Lower leg skin (tissue), 4 donors: ENCODE data around the gene ERGIC1. TPM values are rescaled to one million over a fixed set of nuclear protein-coding genes. Genes with fewer than 3 reads are reported as not detected.
A peak's percentile ranks its signal among the peaks of the same experiment; 100 is the strongest.

Experiments used
- DNase-seq, 2 donors: peaks; one replicate each; pipeline ENCODE4 v3.0.0-alpha.2; 2019; ENCODE audit warnings: low spot score in 2 of 2
- H3K4me3 ChIP-seq: fragments of 200-600 bp; sonication (generic); 2 replicates; pipeline ENCODE4 v1.5.1; 2017; ENCODE audit warnings: mild to moderate bottlenecking, low read depth; ENCODE audit not compliant: poor library complexity, severe bottlenecking
- CTCF ChIP-seq, 3 donors: fragments of 450-650 bp; IDR thresholded peaks; one replicate each; pipeline ENCODE4 v1.5.1; 2016; ENCODE audit warnings: antibody characterized with exemption in 3 of 3, mild to moderate bottlenecking in 3 of 3, moderate library complexity in 2 of 3
- POLR2A ChIP-seq, 2 donors: fragments of 450-650 bp; IDR thresholded peaks; one replicate each; pipeline ENCODE4 v1.6.1; 2016 to 2017; ENCODE audit warnings: antibody characterized with exemption in 2 of 2, mild to moderate bottlenecking in 1 of 2, moderate library complexity in 1 of 2
- WGBS, 2 donors: methylation state at CpG; one replicate each; pipeline ENCODE4 v1.1.5; 2018; 5-methylcytosine and 5-hydroxymethylcytosine counted together
- intact Hi-C: fragments of 100-400 bp; cut with DNase I; formaldehyde crosslinking; loops from one replicate; pipeline ENCODE4 v1.15.0; 2023; ENCODE audit warnings: low total_unique reads
- total RNA-seq, 4 donors: library from RNA; depleted of rRNA; stranded (reverse); fragments of >200 nt; gene quantifications; one replicate each; pipeline ENCODE4 v1.1.0, GENCODE V29; 2016

The ERGIC1 gene
- total RNA-seq, 4 donors from 2014 or later, result 62.9 to 114 (median 82.6) TPM

GRCh38 chr5:172864747-172865146, 30.7 kb downstream of the ERGIC1 start:
- no peak for DNase-seq
- TF ChIP-seq CTCF (IDR thresholded peaks at IDR 0.05) (no peak), POLR2A (IDR thresholded peaks at IDR 0.05) (no peak)
- intact Hi-C loops, result no loop called here
- WGBS, 2 donors, result 81 to 84% methylated on average over 7 of the region's 7 CpGs
- H3K4me3 ChIP-seq, result no peak overlapping the region

DNA sequence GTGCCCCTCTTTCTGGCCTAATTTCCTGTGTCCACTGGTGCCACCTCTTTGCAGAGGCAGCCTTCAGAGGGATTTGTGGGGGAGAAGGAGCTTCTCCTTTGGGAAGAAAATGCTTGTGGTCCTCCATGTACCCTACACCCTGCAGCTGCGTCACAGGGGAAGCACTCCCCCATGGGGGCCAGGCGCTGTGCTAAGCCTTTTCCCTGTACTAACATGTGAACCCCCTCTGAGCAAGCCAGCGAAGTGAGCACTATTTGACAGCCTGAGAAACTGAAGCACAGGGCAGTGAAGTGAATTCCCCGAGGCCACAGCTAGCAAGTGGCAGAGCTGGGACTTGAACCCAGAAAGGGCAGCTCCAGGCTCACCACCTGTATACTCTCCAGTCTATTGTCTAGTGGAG, 32.3 kb downstream of the ERGIC1 start:
- H3K4me3 ChIP-seq, result no peak overlapping the region
- DNase-seq, result no peak
- TF ChIP-seq POLR2A (IDR thresholded peaks at IDR 0.05) (no peak), CTCF (IDR thresholded peaks at IDR 0.05) (no peak)
- 95 to 96% methylated on average over 4 of the region's 4 CpGs for WGBS, 2 donors
- intact Hi-C loops, result no loop called here

- H3K4me3 ChIP-seq, result no peak overlapping the region
- no peak for TF ChIP-seq CTCF (IDR thresholded peaks at IDR 0.05)
- TF ChIP-seq POLR2A (IDR thresholded peaks at IDR 0.05), result no peak
- WGBS, 2 donors, result 77 to 78% methylated on average over 9 of the region's 9 CpGs
- DNase-seq, result peak in 1 of 2 donors; percentile 95
- intact Hi-C loops, result no loop called here
Measured at GRCh38 chr5:172866802-172867748, 33.0 kb downstream of the ERGIC1 start.

DNA sequence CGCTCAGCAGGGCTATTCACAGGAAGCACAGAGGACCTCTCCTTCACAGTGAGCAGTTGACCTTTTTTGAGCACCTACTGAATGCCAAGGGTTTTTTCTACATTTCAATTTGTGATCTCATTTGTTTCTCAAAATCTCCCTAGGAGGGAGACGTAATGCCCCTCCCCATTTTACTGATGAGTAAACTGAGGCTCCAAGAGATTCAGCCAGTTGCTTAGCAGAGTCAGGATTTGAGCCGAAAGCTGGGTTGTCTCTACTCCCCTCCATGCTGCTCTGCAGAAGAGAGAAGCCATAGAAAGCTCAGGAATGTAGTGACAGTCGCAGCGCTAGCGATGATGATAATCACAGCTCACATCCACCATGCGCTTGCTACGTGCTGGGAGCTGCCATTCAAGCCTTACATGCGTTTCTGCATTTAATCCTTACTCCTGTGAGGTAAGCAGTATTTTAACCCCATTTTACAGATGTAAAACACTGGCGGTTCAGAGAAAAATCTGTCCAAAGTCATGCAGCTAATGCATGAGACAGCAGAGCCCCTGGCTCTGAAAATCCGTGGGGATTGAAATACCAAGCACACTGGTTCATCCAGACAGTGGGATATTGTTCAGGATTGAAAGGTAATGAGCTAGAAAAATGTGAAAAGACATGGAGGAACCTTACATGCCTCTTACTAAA, 33.8 kb downstream of the ERGIC1 start:
- TF ChIP-seq CTCF (IDR thresholded peaks at IDR 0.05) (no peak), POLR2A (IDR thresholded peaks at IDR 0.05) (no peak)
- no peak for DNase-seq
- WGBS, 2 donors, result 72 to 73% methylated on average over 11 of the region's 11 CpGs
- intact Hi-C loops, result no loop called here
- H3K4me3 ChIP-seq, result no peak overlapping the region

GRCh38 chr5:172868436-172868923, 34.4 kb downstream of the ERGIC1 start:
- no peak for TF ChIP-seq CTCF (IDR thresholded peaks at IDR 0.05)
- no peak for TF ChIP-seq POLR2A (IDR thresholded peaks at IDR 0.05)
- no peak overlapping the region for H3K4me3 ChIP-seq
- no peak for DNase-seq
- intact Hi-C loops, result no loop called here
- 54 to 68% methylated on average over 9 of the region's 9 CpGs for WGBS, 2 donors
